ENCODE data around the gene DACT3.
A peak's percentile ranks its signal among the peaks of the same experiment; 100 is the strongest.

Gene DACT3

GRCh38 chr19:46665072-46665471 lies 4.1 kb upstream of the DACT3 start:
- DNase-seq = no peak

GRCh38 chr19:46661735-46662592 lies 982 bp upstream of the DACT3 start:
- peak; percentile 76 for DNase-seq

- no peak for DNase-seq
Observed at GRCh38 chr19:46660551-46661019, 397 bp downstream of the DACT3 start.

DNA sequence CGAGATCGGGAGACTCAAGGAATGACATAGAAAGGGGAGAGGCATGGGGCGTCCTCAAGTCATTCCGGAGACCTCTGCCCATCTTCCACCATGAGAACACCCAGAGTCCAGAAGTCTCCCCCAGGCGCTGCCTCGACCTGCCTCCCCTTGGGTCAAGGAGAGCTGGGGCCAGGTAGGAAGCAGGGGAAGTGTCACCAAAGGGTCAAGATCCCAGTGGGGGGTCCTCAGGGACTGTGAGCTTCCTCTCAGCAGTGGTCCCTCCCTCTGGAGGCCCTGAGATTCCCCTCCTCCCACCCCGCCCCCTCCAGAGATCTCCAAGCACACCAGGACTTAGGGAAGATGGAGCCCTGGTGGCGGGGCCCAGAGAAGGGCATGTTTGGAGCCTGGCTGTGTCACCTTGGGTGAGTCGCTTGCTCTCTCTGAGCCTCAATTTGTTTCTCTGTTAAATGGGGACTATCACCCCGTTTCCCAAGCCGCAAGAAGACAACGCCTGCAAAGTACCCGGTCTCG lies 919 bp downstream of the DACT3 start:
- DNase-seq = no peak

DNA sequence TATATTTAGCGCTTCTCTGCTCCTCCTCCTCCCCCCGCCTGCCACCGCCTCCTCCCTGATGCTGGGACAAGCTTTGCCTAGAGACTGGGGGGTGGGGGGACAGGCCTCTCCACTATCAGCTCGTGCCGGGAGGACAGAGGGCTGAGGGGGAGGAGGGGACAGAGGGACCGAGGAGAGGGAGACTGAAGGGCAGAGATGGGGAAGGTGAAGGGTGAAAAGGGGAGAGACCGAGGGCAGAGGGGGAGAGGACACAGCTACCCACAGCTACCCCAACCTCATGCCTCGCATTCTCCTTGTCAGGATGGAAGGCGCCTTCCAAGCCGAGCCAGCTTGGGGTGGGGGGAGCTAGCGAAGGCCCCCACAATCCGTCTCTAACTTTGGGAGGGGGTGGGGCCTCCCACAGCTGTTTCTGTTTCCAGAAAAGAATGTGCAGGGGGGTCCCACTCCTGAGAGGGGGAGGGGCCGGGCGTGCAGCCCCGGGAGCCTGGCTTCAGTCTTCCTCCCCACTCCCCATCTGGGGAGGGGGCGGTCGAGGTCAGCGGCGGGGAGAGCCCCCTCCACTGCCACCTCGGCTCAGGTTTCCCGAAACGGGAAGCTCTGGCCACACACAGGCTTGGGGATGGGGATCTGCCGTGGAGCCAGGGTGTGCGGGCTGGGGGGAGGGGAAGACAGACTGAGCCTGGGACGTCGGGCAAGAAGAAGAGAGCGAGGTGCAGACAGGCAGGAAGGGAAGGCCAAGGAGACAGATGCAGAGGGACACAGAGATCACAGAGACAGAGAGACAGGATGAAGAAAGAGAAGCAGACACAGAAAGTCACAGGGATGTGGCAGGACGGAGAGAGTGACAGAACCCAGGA lies 1.6 kb downstream of the DACT3 start:
- DNase-seq = no peak

DNA sequence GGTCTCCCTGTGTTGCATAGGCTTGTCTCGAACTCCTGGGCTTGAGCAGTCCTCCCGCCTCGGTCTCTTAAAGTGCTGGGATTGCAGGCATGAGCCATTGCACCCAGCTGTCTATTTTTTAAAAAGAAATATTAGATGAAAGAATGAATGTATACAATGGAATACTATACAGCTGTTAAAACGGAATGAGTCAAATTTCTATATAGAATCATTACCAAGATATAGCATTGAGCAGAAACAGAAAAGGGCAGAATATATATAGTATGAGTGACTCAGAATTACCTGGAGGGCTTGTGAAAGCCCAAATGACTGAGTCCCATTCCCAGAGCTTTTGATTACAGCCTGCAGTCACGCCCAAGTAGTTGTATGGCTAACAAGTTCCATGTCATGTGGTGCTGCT lies 4.4 kb downstream of the DACT3 start:
- no peak for DNase-seq

DNA sequence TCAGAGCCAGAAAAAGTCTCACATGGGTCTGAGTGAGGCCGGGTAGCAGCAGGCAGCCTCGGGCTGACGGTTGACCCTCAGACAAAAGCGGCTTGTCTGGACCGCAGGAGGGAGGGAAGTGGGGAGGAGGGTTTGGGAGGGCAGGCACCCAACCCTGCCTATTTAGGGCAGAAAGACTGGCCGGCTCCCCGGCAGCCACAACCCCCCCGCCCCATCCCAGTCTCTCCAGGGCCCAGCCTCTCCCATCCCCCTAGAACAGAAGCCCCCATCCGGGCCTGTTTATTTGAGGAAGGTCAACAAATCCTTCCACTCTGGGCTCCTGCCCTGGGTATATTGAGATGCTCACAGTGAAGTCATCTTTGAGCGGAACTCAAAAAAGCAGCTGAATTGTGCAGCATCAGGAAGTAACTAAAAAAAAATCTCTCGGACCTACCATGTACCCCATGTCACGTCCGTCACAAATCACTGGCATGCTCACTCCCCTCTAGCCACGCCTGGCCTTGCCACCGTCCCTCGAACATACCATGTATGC lies 6.3 kb downstream of the DACT3 start:
- DNase-seq = no peak

DNA sequence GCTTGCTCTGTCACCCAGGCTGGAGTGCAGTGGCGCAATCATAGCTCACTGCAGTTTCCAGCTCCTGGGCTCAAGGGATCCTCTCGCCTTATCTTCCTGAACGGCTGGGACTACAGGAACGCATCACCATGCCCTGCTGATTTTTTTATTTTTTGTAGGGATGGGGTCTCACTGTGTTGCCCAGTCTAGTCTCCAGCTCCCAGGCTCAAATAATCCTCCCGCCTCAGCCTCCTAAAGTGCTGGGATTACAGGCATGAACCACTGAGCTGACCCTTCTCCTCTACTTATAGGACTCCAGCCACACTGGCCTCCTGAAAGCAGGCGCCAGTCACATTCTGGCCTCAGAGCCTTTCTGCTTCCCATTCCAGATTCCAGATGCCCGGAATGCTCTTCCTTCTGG lies 10.5 kb downstream of the DACT3 start:
- DNase-seq = no peak

- DNase-seq = no peak
Observed at GRCh38 chr19:46648961-46649960, 11.7 kb downstream of the DACT3 start.

DNA sequence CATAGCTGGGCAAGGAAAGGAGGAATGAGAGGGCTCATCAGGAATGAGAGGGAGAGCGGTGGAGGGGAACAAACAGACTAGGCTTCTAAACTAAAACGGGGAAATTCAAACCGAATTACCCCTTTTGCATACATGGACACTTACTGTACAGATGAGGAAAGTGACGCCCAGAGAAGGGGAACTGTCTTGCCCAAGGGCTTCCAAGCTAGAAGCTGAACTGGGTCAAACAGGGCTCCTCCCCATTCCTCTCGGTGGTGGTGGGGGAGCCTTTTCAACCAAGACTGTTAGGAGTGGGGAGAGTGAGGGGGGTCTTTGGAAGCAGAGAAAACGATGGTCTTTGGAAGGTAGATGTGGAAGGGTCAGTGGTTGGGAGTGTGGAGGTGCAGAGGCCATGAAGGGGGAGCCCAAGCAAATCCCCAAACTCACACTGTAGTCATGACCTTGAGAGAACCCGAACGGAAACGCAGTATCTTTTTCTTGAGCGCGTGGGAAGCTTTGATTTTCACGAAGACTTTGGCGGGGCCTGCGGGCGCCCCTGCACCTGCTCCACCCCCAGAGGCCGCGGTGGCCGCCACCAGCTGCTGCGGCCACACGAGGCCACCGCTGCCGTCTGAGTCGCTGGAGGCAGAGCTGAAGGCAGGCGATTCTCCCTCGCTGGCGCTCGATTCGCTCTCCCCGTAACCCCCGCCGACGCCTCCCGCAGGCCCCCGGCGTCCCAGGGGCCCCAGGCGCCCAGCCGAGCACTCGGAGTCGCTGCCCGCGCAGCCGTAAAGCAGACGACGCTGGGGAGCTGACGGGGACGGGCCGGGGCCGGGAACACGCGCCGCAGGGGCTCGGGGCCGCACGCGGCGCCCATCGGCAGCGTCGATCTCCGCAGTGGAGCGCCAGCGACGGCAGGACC lies 12.7 kb downstream of the DACT3 start:
- DNase-seq = no peak

DNA sequence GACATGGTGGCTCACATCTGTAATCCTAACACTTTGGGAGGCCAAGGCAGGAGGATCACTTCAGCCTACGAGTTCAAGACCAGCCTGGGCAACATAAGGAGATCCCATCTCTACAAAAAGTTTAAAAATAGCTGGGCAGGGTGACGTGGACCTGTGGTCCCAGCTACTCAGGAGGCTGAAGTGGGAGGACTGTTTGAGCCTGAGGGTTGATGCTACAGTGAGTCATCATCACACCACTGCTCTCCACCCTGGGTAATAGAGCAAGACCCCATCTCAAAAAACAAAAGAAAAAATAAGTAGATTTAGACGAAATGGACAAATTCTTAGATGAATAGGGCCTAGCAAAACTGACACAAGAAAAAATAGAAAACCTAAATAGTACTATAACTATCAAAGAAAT lies 14.6 kb downstream of the DACT3 start:
- DNase-seq = no peak

GRCh38 chr19:46644720-46645119 lies 16.3 kb downstream of the DACT3 start:
- no peak for DNase-seq

GRCh38 chr19:46640656-46641055 lies 20.3 kb downstream of the DACT3 start:
- DNase-seq = no peak

GRCh38 chr19:46639358-46640182 lies 21.4 kb downstream of the DACT3 start:
- no peak for DNase-seq

- DNase-seq = peak; percentile 27
Observed at GRCh38 chr19:46637224-46637623, 23.8 kb downstream of the DACT3 start.

DNA sequence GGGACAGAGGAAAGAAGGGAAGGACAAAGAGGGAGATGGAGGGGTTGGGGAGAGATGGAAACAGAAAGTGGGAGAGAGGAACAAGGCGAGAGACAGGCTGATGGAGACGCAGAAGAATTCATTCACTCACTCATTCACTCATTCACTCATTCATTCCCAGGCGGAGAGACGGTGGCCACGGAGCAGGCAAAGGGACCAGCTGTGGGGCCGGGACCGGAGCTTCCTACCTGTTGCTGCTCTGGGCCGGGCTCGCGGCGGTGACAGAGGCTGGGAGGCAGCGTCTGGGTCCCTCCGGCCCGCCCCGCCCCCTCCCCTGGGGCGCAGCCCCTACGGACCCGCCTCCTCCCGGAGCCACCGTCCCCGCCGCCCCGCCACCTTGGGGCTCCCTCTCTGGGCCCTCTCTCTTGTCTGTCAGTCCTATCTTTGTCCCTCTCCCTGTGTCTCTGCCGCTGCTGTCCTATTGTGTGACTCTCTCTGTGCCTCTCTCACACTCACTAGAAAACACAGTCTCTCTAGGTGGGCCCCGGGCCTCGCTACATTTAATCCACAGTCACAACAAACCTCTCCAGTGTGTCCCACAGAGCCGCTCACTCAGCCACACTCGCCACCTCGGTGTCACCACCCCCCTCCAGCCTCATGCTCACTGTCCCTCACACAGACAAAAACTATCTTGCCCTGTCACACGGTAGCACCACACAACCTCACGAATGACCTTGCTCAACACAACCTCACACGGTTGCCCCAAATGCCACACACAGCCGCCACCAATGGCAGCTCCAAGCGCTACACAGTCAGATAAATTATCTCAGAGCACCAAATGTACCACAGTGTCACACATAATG lies 24.8 kb downstream of the DACT3 start, which contains the start of gene GNG8:
Gene GNG8, minus strand, starts transcription at position 283 of the 842 bp plus-strand sequence. CDS start 1,520 bp downstream, outside the sequence.
- no peak for DNase-seq

- DNase-seq = peak; percentile 21
Observed at GRCh38 chr19:46634656-46635218, 26.2 kb downstream of the DACT3 start.

GRCh38 chr19:46634045-46634655 lies 26.8 kb downstream of the DACT3 start:
- DNase-seq = peak; percentile 93

All from activated naive CD4-positive, alpha-beta T cell treated with Interleukin-2 at 50 U/mL for 16 hours (primary cell).